GM23338 (cell line): ENCODE measurements around the gene EDEM3. TPM values are rescaled to one million over a fixed set of nuclear protein-coding genes. Genes with fewer than 3 reads are reported as not detected.

Experiments used
- ATAC-seq: fragments of 200-7000 bp; cut with Tn5 transposase; 3 replicates; pipeline ENCODE4 v1.9.1; 2020
- DNase-seq: peaks from one replicate; pipeline ENCODE4 v3.0.0-alpha.2; 2015; ENCODE audit warnings: low spot score
- H2AFZ ChIP-seq: fragments of 200-600 bp; sonication (generic); 2 replicates; pipeline ENCODE4 v1.8.0; 2016; ENCODE audit warnings: antibody characterized with exemption, mild to moderate bottlenecking, moderate library complexity
- H3F3A ChIP-seq: fragments of 200-600 bp; sonication (generic); replicated peaks from 2 replicates; pipeline ENCODE4 v1.8.0; 2017; ENCODE audit warnings: antibody characterized with exemption, mixed run types, low read depth
- H3K27ac ChIP-seq: fragments of 200-600 bp; sonication (generic); 2 replicates; pipeline ENCODE4 v1.6.1; 2016; ENCODE audit warnings: low read depth
- H3K27me3 ChIP-seq: fragments of 200-600 bp; sonication (generic); 2 replicates; pipeline ENCODE4 v1.8.0; 2016; ENCODE audit warnings: mild to moderate bottlenecking, mixed run types, moderate library complexity; ENCODE audit not compliant: insufficient read depth
- H3K36me3 ChIP-seq: fragments of 200-600 bp; sonication (generic); 2 replicates; pipeline ENCODE4 v1.8.0; 2016; ENCODE audit warnings: mild to moderate bottlenecking; ENCODE audit not compliant: insufficient read depth
- H3K4me1 ChIP-seq: fragments of 200-600 bp; sonication (generic); 2 replicates; pipeline ENCODE4 v1.8.0; 2016; ENCODE audit warnings: mild to moderate bottlenecking, moderate library complexity; ENCODE audit not compliant: insufficient read depth
- H3K4me2 ChIP-seq: fragments of 200-600 bp; sonication (generic); 2 replicates; pipeline ENCODE4 v1.7.1; 2017; ENCODE audit warnings: mixed run types
- H3K4me3 ChIP-seq: fragments of 200-600 bp; sonication (generic); 2 replicates; pipeline ENCODE4 v1.6.1; 2016; ENCODE audit warnings: mixed run types
- H3K79me2 ChIP-seq: fragments of 200-600 bp; sonication (generic); replicated peaks from 2 replicates; pipeline ENCODE4 v1.8.0; 2017; ENCODE audit warnings: mild to moderate bottlenecking; ENCODE audit not compliant: insufficient read depth
- H3K9me2 ChIP-seq: fragments of 200-600 bp; sonication (generic); 2 replicates; pipeline ENCODE4 v1.8.0; 2017; ENCODE audit not compliant: insufficient read depth
- H4K20me1 ChIP-seq: fragments of 200-600 bp; sonication (generic); replicated peaks from 2 replicates; pipeline ENCODE4 v1.8.0; 2017; ENCODE audit warnings: mild to moderate bottlenecking; ENCODE audit not compliant: insufficient read depth
- H3K27ac Mint-ChIP-seq: 2 replicates; pipeline ENCODE4 v1.8.0; 2020; ENCODE audit warnings: inconsistent platforms, mild to moderate bottlenecking, moderate library complexity, mixed read lengths
- H3K27me3 Mint-ChIP-seq: 3 replicates; pipeline ENCODE4 v1.8.0; 2022; ENCODE audit warnings: low read depth, mild to moderate bottlenecking, moderate library complexity, mixed read lengths, inconsistent platforms; ENCODE audit not compliant: insufficient read depth, poor library complexity
- H3K36me3 Mint-ChIP-seq: 3 replicates; pipeline ENCODE4 v1.8.0; 2021; ENCODE audit warnings: low read depth, mild to moderate bottlenecking, inconsistent platforms, moderate library complexity, mixed read lengths
- H3K4me1 Mint-ChIP-seq: 3 replicates; pipeline ENCODE4 v1.8.0; 2020; ENCODE audit warnings: mild to moderate bottlenecking, inconsistent platforms, mixed read lengths
- H3K4me3 Mint-ChIP-seq: 3 replicates; pipeline ENCODE4 v1.8.0; 2021; ENCODE audit warnings: moderate library complexity, mild to moderate bottlenecking, inconsistent platforms, mixed read lengths
- H3K9me3 Mint-ChIP-seq: 3 replicates; pipeline ENCODE4 v1.8.0; 2020; ENCODE audit warnings: moderate library complexity, mild to moderate bottlenecking, inconsistent platforms, mixed read lengths
- CREB1 ChIP-seq: fragments of 250-450 bp; sonication (Bioruptor Pico); IDR thresholded peaks from 2 replicates; pipeline ENCODE4 v1.5.0; 2020; ENCODE audit warnings: low read depth, mild to moderate bottlenecking, moderate library complexity
- CTCF ChIP-seq, 2 experiments: fragments of 200-600 bp in 1 of 2; sonication (generic) in 1 of 2; conservative IDR thresholded peaks; 2 replicates each; pipeline versions ENCODE4 v1.5.1 to v1.6.1; 2016 to 2017; ENCODE audit warnings: antibody characterized with exemption in 2 of 2, low read depth in 2 of 2, mild to moderate bottlenecking in 2 of 2, moderate library complexity in 1 of 2
- ETS1 ChIP-seq: IDR thresholded peaks from 2 replicates; pipeline ENCODE4 v1.6.1; 2016; ENCODE audit warnings: antibody characterized with exemption
- EZH2 ChIP-seq: fragments of 200-600 bp; sonication (generic); IDR thresholded peaks from one replicate; pipeline ENCODE4 v1.8.0; 2017; ENCODE audit warnings: antibody characterized with exemption, mild to moderate bottlenecking, low read depth; ENCODE audit not compliant: unreplicated experiment
- EZH2phosphoT487 ChIP-seq: fragments of 200-600 bp; sonication (generic); IDR thresholded peaks from one replicate; pipeline ENCODE4 v1.8.1; 2018; ENCODE audit warnings: antibody characterized with exemption; ENCODE audit not compliant: unreplicated experiment
- JUNB ChIP-seq: IDR thresholded peaks from one replicate; pipeline ENCODE4 v1.6.1; 2016; ENCODE audit warnings: antibody characterized with exemption; ENCODE audit not compliant: unreplicated experiment
- NANOG ChIP-seq: IDR thresholded peaks from 2 replicates; pipeline ENCODE4 v1.6.1; 2016; ENCODE audit warnings: antibody characterized with exemption, borderline replicate concordance
- POLR2AphosphoS5 ChIP-seq: IDR thresholded peaks from 2 replicates; pipeline ENCODE4 v1.6.1; 2016; ENCODE audit warnings: antibody characterized with exemption, low read depth
- REST ChIP-seq: IDR thresholded peaks from one replicate; pipeline ENCODE4 v1.6.1; 2018; ENCODE audit warnings: antibody characterized with exemption; ENCODE audit not compliant: unreplicated experiment
- STAT1 ChIP-seq: IDR thresholded peaks from one replicate; pipeline ENCODE4 v1.6.1; 2016; ENCODE audit warnings: antibody characterized with exemption; ENCODE audit not compliant: unreplicated experiment
- ZNF114 ChIP-seq: fragments of 250-450 bp; sonication (Bioruptor Pico); IDR thresholded peaks from 2 replicates; pipeline ENCODE4 v1.5.0; 2020; ENCODE audit warnings: mild to moderate bottlenecking, moderate library complexity
- ZNF331 ChIP-seq: fragments of 250-450 bp; sonication (Bioruptor Pico); IDR thresholded peaks from 2 replicates; pipeline ENCODE4 v1.5.0; 2020; ENCODE audit warnings: low read depth, mild to moderate bottlenecking, moderate library complexity
- ZNF462 ChIP-seq: fragments of 250-450 bp; sonication (Bioruptor Pico); IDR thresholded peaks from 2 replicates; pipeline ENCODE4 v1.5.0; 2020; ENCODE audit warnings: mild to moderate bottlenecking, moderate library complexity
- polyA plus RNA-seq: library from polyadenylated mRNA; unstranded; fragments of >200 nt; fragmentation: Nextera tagmentation; extraction: Ambion mirVana; gene quantifications from 2 replicates; pipeline ENCODE4 v1.2.1, GENCODE V29; 2016
- total RNA-seq: library from RNA; depleted of rRNA; stranded (reverse); fragments of >200 nt; shearing (Covaris generic); gene quantifications from 2 replicates; pipeline ENCODE4 v1.2.3, GENCODE V29; 2014

EDEM3 gene
- total and polyA plus RNA-seq, 2 experiments from 2014 or later: 4.8 to 11.5 TPM

- ATAC-seq (no peak), DNase-seq (no peak)
- H3K9me2 ChIP-seq: no peaks in the 10 kb centered on the region
- H3K4me1 ChIP-seq: no peaks in the 10 kb centered on the region
- peaks cover 3% of the 10 kb centered on the region for H3K27me3 Mint-ChIP-seq
- peaks cover 2% of the 10 kb centered on the region; the same call in 2 of the 3 replicates for H3K36me3 Mint-ChIP-seq
- H3K27me3 ChIP-seq: no peaks in the 10 kb centered on the region
- H3K4me2 ChIP-seq: no peak overlapping the region
- no peaks in the 10 kb centered on the region for H3K79me2 ChIP-seq
- H3K36me3 ChIP-seq: no peaks in the 10 kb centered on the region
- H3K27ac Mint-ChIP-seq: no peak overlapping the region
- H3K9me3 Mint-ChIP-seq: no peaks in the 10 kb centered on the region
- TF ChIP-seq EZH2phosphoT487 (no peak), STAT1 (no peak), ZNF114 (CRISPR knock-in tag) (no peak), POLR2AphosphoS5 (no peak), CREB1 (no peak), CTCF (conservative IDR thresholded peaks at IDR 0.05; ENCODE audit: low read depth in 2 of 2) (no peak), REST (no peak), ZNF462 (CRISPR knock-in tag) (no peak), ETS1 (no peak), NANOG (no peak), EZH2 (no peak), JUNB (no peak), ZNF331 (CRISPR knock-in tag) (no peak)
- H3F3A ChIP-seq: no peaks in the 10 kb centered on the region
- H2AFZ ChIP-seq: no peak overlapping the region
- H3K4me3 Mint-ChIP-seq: no peak overlapping the region
- no peaks in the 10 kb centered on the region; the same call in 1 of the 2 replicates for H4K20me1 ChIP-seq
- no peak overlapping the region for H3K4me3 ChIP-seq
- no peaks in the 10 kb centered on the region for H3K4me1 Mint-ChIP-seq
- no peak overlapping the region for H3K27ac ChIP-seq
These were observed 47.9 kb upstream of the EDEM3 start for GRCh38 chr1:184802354-184803179.
